ENCODE results near the gene TRIO. TPM values are rescaled to one million over a fixed set of nuclear protein-coding genes. Genes with fewer than 3 reads are reported as not detected.

The TRIO gene
- total and polyA plus RNA-seq, 2 experiments from 2014 or later, result 18.5 to 78.2 TPM

DNA sequence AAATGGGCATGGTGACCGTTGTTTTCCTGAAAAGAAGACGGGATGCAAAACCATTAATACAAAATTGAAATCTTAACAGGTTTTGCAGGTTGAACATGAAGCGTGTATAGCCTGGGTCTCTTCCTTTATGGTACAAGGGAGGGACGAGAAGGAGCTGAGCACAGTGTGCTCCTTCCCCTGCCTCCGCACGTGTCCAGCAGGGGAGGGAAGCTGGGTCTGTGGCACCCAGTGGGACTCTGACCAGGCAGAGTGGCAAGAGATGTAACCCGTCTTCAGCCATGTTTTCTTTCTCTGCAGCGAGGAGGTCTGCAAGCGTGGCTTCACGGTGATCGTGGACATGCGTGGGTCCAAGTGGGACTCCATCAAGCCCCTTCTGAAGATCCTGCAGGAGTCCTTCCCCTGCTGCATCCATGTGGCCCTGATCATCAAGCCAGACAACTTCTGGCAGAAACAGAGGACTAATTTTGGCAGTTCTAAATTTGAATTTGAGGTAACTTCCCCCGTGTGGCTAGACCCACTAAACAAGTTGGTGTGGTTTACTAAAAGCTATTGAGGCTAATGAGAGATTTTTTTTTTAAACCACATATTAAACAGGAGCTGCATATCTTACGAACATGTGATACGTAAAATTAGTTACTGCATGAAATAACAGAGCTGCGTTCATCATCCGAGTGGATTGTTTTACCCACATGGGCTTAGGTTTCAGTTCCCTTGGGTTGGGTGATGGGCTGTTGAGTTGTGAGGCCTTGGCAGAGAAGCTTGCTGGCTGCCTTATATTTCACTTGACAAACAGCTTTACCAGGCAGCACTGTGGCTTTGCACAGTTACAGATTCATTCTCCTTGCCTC lies 143.7 kb downstream of the TRIO start:
- H3K27me3 ChIP-seq, result no peaks in the 10 kb centered on the region
- no peak for DNase-seq (ENCODE audit: low spot score)
- no peaks in the 10 kb centered on the region for H3K9me3 ChIP-seq (ENCODE audit: low read depth)
- TF ChIP-seq EZH2phosphoT487 (IDR thresholded peaks at IDR 0.05; ENCODE audit: low read depth, severe bottlenecking, unreplicated experiment) (no peak), EZH2 (IDR thresholded peaks at IDR 0.05; ENCODE audit: borderline replicate concordance) (no peak)
- TF ChIP-seq, protein P1, sequence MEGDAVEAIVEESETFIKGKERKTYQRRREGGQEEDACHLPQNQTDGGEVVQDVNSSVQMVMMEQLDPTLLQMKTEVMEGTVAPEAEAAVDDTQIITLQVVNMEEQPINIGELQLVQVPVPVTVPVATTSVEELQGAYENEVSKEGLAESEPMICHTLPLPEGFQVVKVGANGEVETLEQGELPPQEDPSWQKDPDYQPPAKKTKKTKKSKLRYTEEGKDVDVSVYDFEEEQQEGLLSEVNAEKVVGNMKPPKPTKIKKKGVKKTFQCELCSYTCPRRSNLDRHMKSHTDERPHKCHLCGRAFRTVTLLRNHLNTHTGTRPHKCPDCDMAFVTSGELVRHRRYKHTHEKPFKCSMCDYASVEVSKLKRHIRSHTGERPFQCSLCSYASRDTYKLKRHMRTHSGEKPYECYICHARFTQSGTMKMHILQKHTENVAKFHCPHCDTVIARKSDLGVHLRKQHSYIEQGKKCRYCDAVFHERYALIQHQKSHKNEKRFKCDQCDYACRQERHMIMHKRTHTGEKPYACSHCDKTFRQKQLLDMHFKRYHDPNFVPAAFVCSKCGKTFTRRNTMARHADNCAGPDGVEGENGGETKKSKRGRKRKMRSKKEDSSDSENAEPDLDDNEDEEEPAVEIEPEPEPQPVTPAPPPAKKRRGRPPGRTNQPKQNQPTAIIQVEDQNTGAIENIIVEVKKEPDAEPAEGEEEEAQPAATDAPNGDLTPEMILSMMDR (IDR thresholded peaks at IDR 0.05; ENCODE audit: poor library complexity), result no peak
- WGBS (ENCODE audit: low lambda C conversion rate, missing lambda C conversion rate), result 95% methylated on average over 17 of the region's 17 CpGs
- no peak overlapping the region for H3K4me2 ChIP-seq
- H3K36me3 ChIP-seq (replicated peaks; ENCODE audit: insufficient read depth, low read depth), result no peaks in the 10 kb centered on the region
- peaks cover 9% of the 10 kb centered on the region for H4K20me1 ChIP-seq (ENCODE audit: insufficient read depth, poor library complexity, severe bottlenecking)
- peaks cover 9% of the 10 kb centered on the region for H3K4me1 ChIP-seq (ENCODE audit: insufficient read depth)
- H2AFZ ChIP-seq, result no peak overlapping the region
- H3K4me3 ChIP-seq, result no peak overlapping the region
- H3K79me2 ChIP-seq, result peaks cover 8% of the 10 kb centered on the region
- H3K27ac ChIP-seq, result no peak overlapping the region
- H3K9me2 ChIP-seq (replicated peaks; ENCODE audit: insufficient read depth), result no peaks in the 10 kb centered on the region

- Histone ChIP-seq H4K20me1 (ENCODE audit: insufficient read depth, poor library complexity, severe bottlenecking) (no peaks in the 10 kb centered on the region), H3K9me3 (ENCODE audit: low read depth) (no peaks in the 10 kb centered on the region), H3K36me3 (replicated peaks; ENCODE audit: insufficient read depth, low read depth) (no peaks in the 10 kb centered on the region)
Observed at GRCh38 chr5:14292766-14293658, 149.9 kb downstream of the TRIO start.

GRCh38 chr5:14295610-14296009 lies 152.5 kb downstream of the TRIO start:
- Histone ChIP-seq H4K20me1 (ENCODE audit: insufficient read depth, poor library complexity, severe bottlenecking) (no peaks in the 10 kb centered on the region), H3K36me3 (replicated peaks; ENCODE audit: insufficient read depth, low read depth) (no peaks in the 10 kb centered on the region), H3K27me3 (no peaks in the 10 kb centered on the region), H3K9me2 (replicated peaks; ENCODE audit: insufficient read depth) (no peaks in the 10 kb centered on the region), H3K79me2 (peaks cover 2% of the 10 kb centered on the region), H3K9me3 (ENCODE audit: low read depth) (no peaks in the 10 kb centered on the region), H3K4me3 (no peak overlapping the region), H3K27ac (no peak overlapping the region), H3K4me2 (no peak overlapping the region), H2AFZ (no peak overlapping the region), H3K4me1 (ENCODE audit: insufficient read depth) (peaks cover 4% of the 10 kb centered on the region)
- 80% methylated on average over 5 of the region's 5 CpGs for WGBS (ENCODE audit: low lambda C conversion rate, missing lambda C conversion rate)
- no peak for TF ChIP-seq EZH2 (IDR thresholded peaks at IDR 0.05; ENCODE audit: borderline replicate concordance)
- no peak for TF ChIP-seq EZH2phosphoT487 (IDR thresholded peaks at IDR 0.05; ENCODE audit: low read depth, severe bottlenecking, unreplicated experiment)
- TF ChIP-seq, protein P1 (IDR thresholded peaks at IDR 0.05; ENCODE audit: poor library complexity), result no peak
- no peak for DNase-seq (ENCODE audit: low spot score)

More at GRCh38 chr5:14292766-14293658, 149.9 kb downstream of the TRIO start:
- H2AFZ ChIP-seq, result no peak overlapping the region
- no peaks in the 10 kb centered on the region for H3K9me2 ChIP-seq (replicated peaks; ENCODE audit: insufficient read depth)
- H3K27ac ChIP-seq, result no peak overlapping the region
- H3K4me2 ChIP-seq, result no peak overlapping the region
- H3K4me3 ChIP-seq, result no peak overlapping the region
- no peak for DNase-seq (ENCODE audit: low spot score)
- TF ChIP-seq EZH2 (IDR thresholded peaks at IDR 0.05; ENCODE audit: borderline replicate concordance) (no peak), EZH2phosphoT487 (IDR thresholded peaks at IDR 0.05; ENCODE audit: low read depth, severe bottlenecking, unreplicated experiment) (no peak)
- TF ChIP-seq, protein P1 (IDR thresholded peaks at IDR 0.05; ENCODE audit: poor library complexity), result no peak
- H3K79me2 ChIP-seq, result peaks cover 3% of the 10 kb centered on the region
- 69% methylated on average over 12 of the region's 12 CpGs for WGBS (ENCODE audit: low lambda C conversion rate, missing lambda C conversion rate)
- H3K27me3 ChIP-seq, result no peaks in the 10 kb centered on the region
- H3K4me1 ChIP-seq (ENCODE audit: insufficient read depth), result peaks cover 4% of the 10 kb centered on the region
